IPS-11a (cell line): ENCODE measurements around the gene ERICH6.

Source experiments
- H3K4me3 ChIP-seq: one replicate; pipeline ENCODE4 v1.5.1; 2013; ENCODE audit warnings: low read depth, low read length, control low read depth

The ERICH6 gene

DNA sequence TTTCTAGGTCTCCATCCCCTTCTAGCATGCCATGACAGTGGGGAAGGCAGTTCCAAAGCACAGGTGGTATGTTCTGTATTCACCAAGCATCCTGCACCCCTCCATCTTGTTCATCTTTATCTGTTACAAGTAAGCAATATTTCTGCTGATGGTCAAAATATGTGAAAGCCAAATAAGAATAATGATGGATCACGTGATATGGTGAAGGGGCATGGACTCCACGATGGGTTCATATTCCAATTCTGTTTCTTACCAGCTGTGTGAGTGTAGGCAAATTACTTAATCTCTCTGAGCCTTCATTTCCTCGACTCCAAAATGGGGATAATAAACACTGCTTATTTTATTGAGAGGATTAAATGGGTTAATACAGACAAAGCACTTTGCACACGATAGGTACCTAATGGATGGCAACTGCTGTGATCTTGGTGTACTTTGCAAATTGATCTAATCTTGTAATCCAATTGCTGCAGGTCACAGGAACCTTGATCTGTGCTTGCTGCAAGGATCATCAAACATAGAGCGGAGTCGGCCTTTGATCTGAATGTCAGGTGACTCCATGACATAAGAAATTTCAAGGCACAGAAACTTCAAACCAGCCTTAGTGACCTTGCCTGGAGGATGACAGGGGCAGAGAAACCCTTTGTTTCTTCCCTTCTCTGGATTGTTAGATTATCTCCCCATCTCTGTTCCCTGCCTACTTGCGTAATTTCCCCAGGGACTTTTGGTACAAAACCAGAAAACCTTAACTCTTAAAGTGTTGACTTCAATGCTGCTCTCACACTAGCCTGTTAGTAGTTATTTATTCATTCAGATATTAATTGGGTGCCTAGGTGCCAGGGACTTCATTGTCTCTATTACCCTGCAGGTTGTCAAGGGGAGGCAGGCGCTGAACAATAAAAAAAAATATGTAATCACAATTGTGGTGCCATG, 33.4 kb upstream of the ERICH6 start:
- H3K4me3 ChIP-seq, result no peak overlapping the region

- no peak overlapping the region for H3K4me3 ChIP-seq
Measured at GRCh38 chr3:150736316-150736719, 32.6 kb upstream of the ERICH6 start.

DNA sequence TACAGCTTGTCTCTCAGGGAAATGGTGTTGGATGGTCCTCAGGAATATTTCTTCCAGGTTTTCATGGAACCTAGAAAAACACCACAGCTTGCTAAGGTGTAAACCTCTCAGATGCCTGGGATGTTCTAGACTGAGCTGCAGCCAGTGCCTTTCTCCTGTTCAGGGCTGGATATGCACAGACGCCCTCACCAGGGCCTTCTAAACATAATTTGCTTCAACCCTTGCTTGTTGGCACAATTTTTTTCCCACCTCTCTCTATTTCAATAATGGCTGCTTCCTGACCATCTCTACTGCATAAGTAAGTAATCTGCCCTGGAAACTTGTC, 31.0 kb upstream of the ERICH6 start:
- no peak overlapping the region for H3K4me3 ChIP-seq

DNA sequence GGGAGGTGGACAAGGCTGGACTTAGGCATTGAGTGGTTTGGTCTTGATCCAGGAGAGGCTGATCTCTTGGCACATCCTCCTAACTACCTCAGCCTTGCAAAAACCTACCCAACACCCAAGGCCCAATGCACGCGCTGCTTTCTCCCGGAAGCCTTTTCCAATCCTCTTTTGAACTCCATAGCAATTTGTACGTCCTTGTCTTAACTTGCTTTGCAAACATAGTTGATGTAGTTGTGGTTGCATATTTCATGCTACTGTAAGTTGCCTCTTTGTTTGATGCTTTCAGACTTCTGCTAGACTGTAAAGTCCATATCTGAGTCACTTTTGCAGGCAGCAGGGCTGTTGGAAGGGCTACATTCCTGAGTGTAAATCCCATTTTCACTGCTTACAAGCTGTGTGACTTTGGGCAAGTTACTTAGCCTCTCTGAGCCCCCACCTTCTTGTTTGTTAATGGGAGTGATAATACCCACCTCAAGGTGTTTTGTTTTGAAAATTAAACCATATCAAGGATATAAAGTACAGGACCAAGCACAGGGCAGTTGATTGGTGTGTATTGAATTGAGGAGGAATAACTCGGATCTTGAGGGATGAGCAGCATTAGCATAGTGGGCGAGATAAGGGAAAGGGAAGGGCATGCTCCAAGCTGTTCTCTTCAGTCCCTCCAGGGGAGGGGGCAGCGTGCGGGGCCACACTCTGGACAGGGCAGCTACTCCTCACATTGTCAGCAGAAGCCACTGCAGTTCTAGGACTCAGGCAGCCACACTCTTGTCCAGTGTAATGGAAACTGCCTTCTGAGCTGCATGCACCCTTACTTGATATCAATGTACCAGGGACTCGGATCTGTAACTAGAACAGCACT, 30.4 kb upstream of the ERICH6 start:
- H3K4me3 ChIP-seq, result no peak overlapping the region

DNA sequence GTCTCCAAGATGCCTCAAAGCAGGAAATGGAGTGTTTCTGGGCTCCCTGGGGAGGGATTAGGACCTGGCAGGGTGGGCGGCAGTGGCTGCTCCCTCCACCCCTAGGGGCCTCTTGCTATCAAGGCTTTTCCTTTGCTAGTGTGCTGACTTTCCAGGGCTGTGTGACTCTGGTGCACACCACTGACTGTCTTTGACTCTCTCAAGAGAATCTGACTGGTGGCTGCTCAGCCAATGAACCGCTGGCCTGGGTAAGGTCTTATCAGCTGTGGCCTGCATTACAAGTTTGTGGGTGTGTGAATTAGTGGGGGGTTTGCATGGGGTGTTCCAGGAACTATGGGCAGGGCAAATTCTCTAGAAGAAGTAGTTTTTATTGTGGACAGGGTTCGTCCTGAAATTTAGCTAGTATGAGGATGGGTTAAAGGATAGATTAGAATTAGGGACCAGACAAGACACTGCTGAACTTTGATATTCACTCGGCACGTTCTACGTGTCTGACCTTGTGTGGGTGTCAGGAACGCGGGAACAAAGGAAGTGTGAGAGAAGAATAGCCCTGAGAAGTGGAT, 29.7 kb upstream of the ERICH6 start:
- H3K4me3 ChIP-seq, result no peak overlapping the region

DNA sequence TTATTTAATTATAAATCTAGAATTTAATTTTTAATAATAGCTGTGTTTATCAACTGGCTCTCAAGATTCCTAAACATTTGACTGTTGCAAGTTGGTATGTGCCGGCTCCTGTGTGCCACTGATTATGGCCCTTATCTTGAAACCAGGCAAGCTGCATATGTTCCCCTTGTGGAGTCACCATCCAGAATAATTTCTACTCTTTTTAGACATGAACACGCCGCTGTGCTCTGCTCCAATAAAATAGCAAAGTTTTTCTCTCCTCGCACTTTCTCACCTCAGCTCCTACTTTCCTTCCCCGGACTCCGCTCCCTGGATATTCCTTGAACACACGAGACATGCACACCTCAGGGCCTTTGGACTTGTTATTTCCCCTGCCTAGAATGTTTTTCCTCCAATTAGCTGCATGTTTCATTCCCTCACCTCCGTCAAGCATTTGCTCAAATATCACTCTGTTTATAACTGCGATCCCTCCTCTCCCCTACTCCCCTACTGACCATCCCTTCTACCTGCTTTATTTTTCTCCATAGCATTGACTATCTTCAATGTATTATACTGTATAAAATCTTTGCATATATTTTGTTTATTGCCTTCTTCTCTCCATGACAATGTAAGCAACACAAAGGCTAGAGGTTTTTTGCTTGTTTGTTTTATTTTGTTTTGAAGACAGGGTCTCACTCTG, 26.1 kb upstream of the ERICH6 start:
- H3K4me3 ChIP-seq, result no peak overlapping the region

GRCh38 chr3:150727653-150728502, 24.2 kb upstream of the ERICH6 start:
- H3K4me3 ChIP-seq, result no peak overlapping the region

GRCh38 chr3:150725548-150725947, 21.8 kb upstream of the ERICH6 start:
- no peak overlapping the region for H3K4me3 ChIP-seq

GRCh38 chr3:150723946-150724345, 20.2 kb upstream of the ERICH6 start:
- H3K4me3 ChIP-seq, result no peak overlapping the region

GRCh38 chr3:150722267-150722666, 18.5 kb upstream of the ERICH6 start:
- no peak overlapping the region for H3K4me3 ChIP-seq

DNA sequence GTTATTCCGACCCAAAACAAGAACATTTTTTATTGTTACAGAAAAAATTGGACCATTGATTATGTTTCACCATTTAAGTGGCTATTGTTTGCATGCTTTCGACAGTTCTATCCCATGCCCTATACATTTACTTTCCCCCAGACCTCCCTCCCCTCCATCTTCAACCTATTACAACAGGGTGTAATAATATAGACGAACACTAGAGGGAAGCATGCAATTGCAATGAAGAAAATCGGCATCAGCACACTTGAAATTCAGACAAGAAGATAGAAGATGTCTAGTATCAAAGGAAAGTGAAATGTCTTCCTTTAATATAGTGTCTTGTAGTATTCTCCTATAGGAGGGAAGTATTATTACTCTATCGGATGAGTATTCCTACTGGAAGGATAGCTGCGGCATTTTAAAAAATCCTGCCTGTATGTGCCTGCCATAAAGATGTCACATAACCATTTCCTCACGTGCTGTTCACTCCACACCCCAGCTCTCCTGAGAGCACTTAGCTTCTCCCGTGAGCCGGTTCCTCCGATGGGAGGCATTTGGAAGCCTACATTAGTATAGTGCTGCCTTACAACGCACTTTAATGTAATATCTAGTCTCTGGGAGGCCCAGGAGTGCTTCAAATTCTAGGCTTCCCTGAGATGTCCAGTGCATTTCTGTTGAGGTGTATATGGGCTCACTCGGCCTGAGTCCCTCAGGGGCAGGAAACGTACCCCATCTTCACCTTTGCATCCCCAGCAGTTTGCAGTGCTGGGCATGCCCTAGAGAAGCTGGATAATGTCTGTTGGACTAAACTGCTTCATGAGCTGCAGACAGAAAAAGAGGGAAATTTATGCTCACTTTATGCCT, 17.8 kb upstream of the ERICH6 start:
- no peak overlapping the region for H3K4me3 ChIP-seq

DNA sequence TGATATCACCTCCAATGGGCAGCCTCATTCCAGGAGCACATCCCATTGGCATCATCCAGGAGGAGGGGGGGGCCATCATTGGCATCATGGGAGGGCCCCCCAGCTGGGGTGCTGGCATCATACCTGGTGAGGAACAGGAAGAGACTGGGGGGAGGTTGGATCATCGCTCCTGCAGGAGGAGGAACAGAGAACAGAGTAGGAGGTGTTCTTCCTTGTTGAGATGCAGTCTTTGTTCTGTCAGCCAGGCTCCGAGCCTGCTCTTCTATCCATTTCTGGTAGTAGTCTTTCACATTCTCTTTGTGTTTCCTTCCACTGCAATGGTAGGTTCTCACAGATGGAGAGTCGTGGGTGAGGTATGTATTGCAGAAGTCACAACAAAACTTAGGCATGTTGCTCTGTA, 16.7 kb upstream of the ERICH6 start:
- H3K4me3 ChIP-seq, result no peak overlapping the region

- no peak overlapping the region for H3K4me3 ChIP-seq
Measured at GRCh38 chr3:150710097-150710496, 6.4 kb upstream of the ERICH6 start.

DNA sequence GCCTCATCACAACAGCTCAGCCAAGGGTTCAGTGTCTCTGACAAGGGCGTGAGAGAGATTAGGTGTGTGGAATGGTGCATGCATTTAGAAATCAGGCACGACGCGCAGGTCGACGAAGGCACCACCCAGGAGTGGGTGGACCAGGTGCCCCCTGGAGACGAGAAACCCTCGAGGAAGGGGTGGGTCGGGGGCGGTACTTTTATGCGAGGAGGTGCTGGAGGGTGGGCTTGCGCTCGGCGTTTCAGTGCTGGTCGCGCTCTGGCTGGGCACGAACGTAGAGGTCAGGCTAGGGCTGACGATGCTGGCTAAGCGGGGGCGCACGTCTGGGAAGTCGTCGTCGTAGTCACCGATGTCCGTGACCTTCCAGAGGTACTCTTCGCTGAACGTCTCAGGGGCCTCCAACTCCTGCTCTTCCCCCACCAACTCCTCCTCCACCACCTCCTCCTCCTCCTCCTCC, 393 bp downstream of the ERICH6 start:
- peak overlapping the region; percentile 62 for H3K4me3 ChIP-seq

- H3K4me3 ChIP-seq, result no peak overlapping the region
Measured at GRCh38 chr3:150699068-150699639, 4.6 kb downstream of the ERICH6 start.

DNA sequence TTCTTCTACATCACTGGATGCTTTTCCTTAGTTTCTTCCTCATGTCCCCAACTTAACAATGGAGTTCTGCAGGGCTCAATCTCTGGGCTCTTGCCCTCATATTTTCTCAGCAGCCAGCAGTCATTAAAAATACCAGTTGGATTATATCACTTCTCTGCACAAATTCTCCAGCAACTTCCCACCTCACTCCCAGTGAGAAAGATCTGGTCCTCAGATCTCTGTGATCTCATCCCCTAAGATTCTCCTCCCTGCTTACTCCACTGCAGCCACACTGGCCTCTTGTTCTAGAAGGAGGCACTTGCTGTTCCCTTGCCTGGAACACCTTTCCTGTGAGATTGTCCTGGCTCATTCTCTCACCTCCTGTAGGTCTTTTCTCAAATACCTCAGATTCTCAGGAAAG, 6.1 kb downstream of the ERICH6 start:
- H3K4me3 ChIP-seq, result no peak overlapping the region

DNA sequence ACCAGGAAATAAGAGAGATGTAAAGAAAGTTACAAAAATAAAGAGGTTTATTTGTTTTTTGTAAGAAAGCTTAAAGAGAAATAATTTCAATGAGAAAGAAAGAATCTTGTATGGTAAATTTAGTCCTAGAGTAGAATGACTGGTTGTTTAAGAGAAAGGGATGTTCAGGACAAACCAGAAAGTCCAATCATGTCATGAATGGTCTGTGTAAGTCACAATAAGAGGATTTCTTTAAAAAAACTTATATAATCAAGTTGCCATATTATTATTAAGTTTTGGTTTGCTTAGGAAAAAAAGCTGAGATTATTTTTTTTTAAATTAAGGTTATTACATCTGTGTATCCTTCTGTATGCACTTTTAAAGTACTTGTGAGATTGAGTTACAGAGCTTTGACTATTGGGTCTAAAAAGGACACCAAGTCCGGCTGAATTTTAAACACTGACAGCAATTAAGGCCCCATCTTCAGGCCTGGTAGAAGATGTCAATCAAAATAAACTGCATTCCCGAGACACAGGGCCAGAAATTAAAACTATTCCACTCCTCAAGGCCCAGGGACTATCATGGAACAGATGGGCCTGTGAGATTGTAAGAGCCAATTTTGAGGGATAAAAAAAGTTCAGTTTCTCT, 12.2 kb downstream of the ERICH6 start:
- H3K4me3 ChIP-seq, result no peak overlapping the region

DNA sequence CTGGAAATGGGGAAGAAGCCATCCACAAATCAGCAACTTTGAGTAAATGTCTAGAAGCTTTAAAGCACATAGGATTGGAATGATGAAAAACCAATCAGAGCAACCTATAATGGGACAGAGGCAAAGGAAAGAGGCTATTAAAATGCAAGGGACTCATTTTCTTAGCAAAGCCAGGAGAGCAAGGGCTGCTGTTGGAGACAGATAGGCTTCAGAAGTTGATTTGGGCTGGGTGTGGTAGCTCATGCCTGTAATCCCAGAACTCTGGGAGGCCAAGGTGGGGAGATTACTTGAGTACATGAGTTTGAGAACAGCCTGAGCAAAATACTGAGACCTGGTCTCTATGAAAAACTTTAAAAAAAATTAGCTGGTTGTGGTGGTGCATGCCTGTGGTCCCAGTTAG, 16.1 kb downstream of the ERICH6 start:
- no peak overlapping the region for H3K4me3 ChIP-seq
